HT-29 (cell line): ENCODE results near the gene ADGRG3. TPM values are rescaled to one million over a fixed set of nuclear protein-coding genes. Genes with fewer than 3 reads are reported as not detected.
A peak's percentile ranks its signal among the peaks of the same experiment; 100 is the strongest.
"Not testable (repeated sequence)": the region's sequence is repeated elsewhere in the genome, so short reads cannot be mapped to it uniquely, and the experiment has no call there.

Experiments used
- DNase-seq: peaks from one replicate; pipeline ENCODE4 v3.0.0-alpha.2; 2015; ENCODE audit warnings: low spot score
- total RNA-seq: library from RNA; depleted of rRNA; stranded (reverse); fragments of >200 nt; shearing (Covaris generic); gene quantifications from 2 replicates; pipeline ENCODE4 v1.2.3, GENCODE V29; 2014

Gene ADGRG3
- total RNA-seq, 1 experiment from 2014 or later, result not detected

GRCh38 chr16:57713596-57713995 lies 45.5 kb downstream of the ADGRG3 start:
- no peak for DNase-seq

GRCh38 chr16:57714047-57714446 lies 45.9 kb downstream of the ADGRG3 start:
- no peak for DNase-seq

GRCh38 chr16:57720142-57720575 lies 52.1 kb downstream of the ADGRG3 start:
- peak; percentile 73 for DNase-seq

- DNase-seq, result no peak
These were observed 53.5 kb downstream of the ADGRG3 start for GRCh38 chr16:57721356-57722209.

- DNase-seq, result no peak
These were observed 54.0 kb downstream of the ADGRG3 start for GRCh38 chr16:57722210-57722499.

GRCh38 chr16:57722651-57723050 lies 54.5 kb downstream of the ADGRG3 start:
- no peak for DNase-seq

- no peak for DNase-seq
These were observed 55.1 kb downstream of the ADGRG3 start for GRCh38 chr16:57723170-57723569.

- DNase-seq, result no peak
These were observed 56.4 kb downstream of the ADGRG3 start for GRCh38 chr16:57724531-57724930.

GRCh38 chr16:57725151-57725550 lies 57.0 kb downstream of the ADGRG3 start:
- no peak for DNase-seq

- no peak for DNase-seq
These were observed 57.4 kb downstream of the ADGRG3 start for GRCh38 chr16:57725554-57725953.

GRCh38 chr16:57725976-57726375 lies 57.9 kb downstream of the ADGRG3 start:
- DNase-seq, result no peak

GRCh38 chr16:57726433-57726947 lies 58.4 kb downstream of the ADGRG3 start:
- DNase-seq, result no peak

- DNase-seq, result no peak
These were observed 59.5 kb downstream of the ADGRG3 start for GRCh38 chr16:57727610-57728009.

- DNase-seq, result no peak
These were observed 60.5 kb downstream of the ADGRG3 start for GRCh38 chr16:57728336-57729181.

GRCh38 chr16:57729182-57729484 lies 61.0 kb downstream of the ADGRG3 start:
- no peak for DNase-seq

- not testable (repeated sequence) for DNase-seq
These were observed 61.7 kb downstream of the ADGRG3 start for GRCh38 chr16:57729852-57730251.

- no peak for DNase-seq
These were observed 62.9 kb downstream of the ADGRG3 start for GRCh38 chr16:57730771-57731730.

- no peak for DNase-seq
These were observed 63.9 kb downstream of the ADGRG3 start for GRCh38 chr16:57732037-57732436.

GRCh38 chr16:57732714-57733113 lies 64.6 kb downstream of the ADGRG3 start:
- no peak for DNase-seq

- DNase-seq, result no peak
These were observed 66.3 kb downstream of the ADGRG3 start for GRCh38 chr16:57734308-57734924.
